Endothelial cell of umbilical vein (primary cell): Measurements from ENCODE around the gene ACSF3. TPM values are rescaled to one million over a fixed set of nuclear protein-coding genes. Genes with fewer than 3 reads are reported as not detected.

Experiments used
- Bru-seq: library from RNA; stranded (reverse); fragments of 400-500 nt; gene quantifications from one replicate; lab custom pipeline; 2021; lab: Mats Ljungman, UMichigan
- BruChase-seq, 2 experiments: library from RNA; stranded (reverse); fragments of 400-500 nt; gene quantifications; one replicate each; lab custom pipeline; 2021; lab: Mats Ljungman, UMichigan
- BruUV-seq: library from RNA; stranded (reverse); fragments of 400-500 nt; replicated peaks from 2 replicates; lab custom pipeline; 2021; lab: Mats Ljungman, UMichigan
- CTCF ChIA-PET: fragments of 300-600, 350-600 bp; sonication (Branson Sonifier 250); formaldehyde crosslinking; loops from one replicate; lab custom pipeline; 2021; ENCODE audit warnings: antibody characterized with exemption, inconsistent platforms; lab: Charles Lee
- POLR2A ChIA-PET: fragments of 300-600, 350-600 bp; sonication (Branson Sonifier 250); formaldehyde crosslinking; loops from one replicate; lab custom pipeline; 2021; ENCODE audit warnings: antibody characterized with exemption, inconsistent platforms; lab: Charles Lee
- DNase-seq: peaks from one replicate; pipeline ENCODE4 v3.0.0-alpha.2; 2011; ENCODE audit warnings: low read depth, low spot score
- FAIRE-seq: peaks from 2 replicates; lab custom pipeline; 2011; peaks lifted over from hg19 to GRCh38; lab: Jason Lieb, UNC
- H2AFZ ChIP-seq: 2 replicates; pipeline ENCODE4 v1.6.0; 2012; ENCODE audit warnings: low read depth, low read length, control low read depth, inconsistent platforms
- H3K27ac ChIP-seq: 2 replicates; pipeline ENCODE4 v1.5.1; 2011; ENCODE audit warnings: low read depth, mild to moderate bottlenecking, control low read depth, low read length, moderate library complexity; ENCODE audit not compliant: insufficient read depth
- H3K27me3 ChIP-seq, 2 experiments: 2 replicates each; pipeline versions ENCODE4 v1.6.0 to v1.6.1; 2011; ENCODE audit warnings: low read length in 2 of 2, mixed read lengths in 1 of 2; ENCODE audit not compliant: control insufficient read depth in 2 of 2, insufficient read depth in 2 of 2
- H3K36me3 ChIP-seq, 2 experiments: 2 replicates in 1 of 2; 3 replicates in 1 of 2; pipeline ENCODE4 v1.5.1; 2011; ENCODE audit warnings: low read length in 2 of 2, mild to moderate bottlenecking in 1 of 2, moderate library complexity in 1 of 2; ENCODE audit not compliant: control insufficient read depth in 2 of 2, insufficient read depth in 2 of 2; ENCODE audit errors: extremely low read depth in 1 of 2
- H3K4me1 ChIP-seq: 3 replicates; pipeline ENCODE4 v1.5.1; 2011; ENCODE audit warnings: mild to moderate bottlenecking, low read length; ENCODE audit not compliant: control insufficient read depth, insufficient read depth; ENCODE audit errors: extremely low read depth
- H3K4me2 ChIP-seq: 2 replicates; pipeline ENCODE4 v1.6.1; 2011; ENCODE audit warnings: low read length, control low read depth, mixed read lengths; ENCODE audit not compliant: insufficient read depth
- H3K4me3 ChIP-seq, 3 experiments: fragments of 200-600 bp in 1 of 3; sonication (generic), shearing (Covaris generic) in 1 of 3; replicated peaks in 1 of 3; 2 replicates each; pipeline ENCODE4 v1.5.1; 2011 to 2016; ENCODE audit warnings: control low read depth in 3 of 3, low read length in 3 of 3, mild to moderate bottlenecking in 2 of 3, inconsistent platforms in 1 of 3, low read depth in 1 of 3, moderate library complexity in 1 of 3; ENCODE audit not compliant: insufficient read depth in 1 of 3
- H3K79me2 ChIP-seq: 2 replicates; pipeline ENCODE4 v1.6.0; 2012; ENCODE audit warnings: low read length, inconsistent platforms; ENCODE audit not compliant: control insufficient read depth, insufficient read depth
- H3K9ac ChIP-seq: replicated peaks from 2 replicates; pipeline ENCODE3; 2011; ENCODE audit warnings: low read length, control low read depth; ENCODE audit not compliant: insufficient read depth; ENCODE audit errors: extremely low read depth
- H3K9me1 ChIP-seq: replicated peaks from 3 replicates; pipeline ENCODE4 v1.6.0; 2011; ENCODE audit warnings: mild to moderate bottlenecking, low read length; ENCODE audit not compliant: control insufficient read depth, insufficient read depth; ENCODE audit errors: extremely low read depth
- H3K9me3 ChIP-seq: replicated peaks from 2 replicates; pipeline ENCODE4 v1.5.1; 2012; ENCODE audit warnings: low read length, inconsistent platforms; ENCODE audit not compliant: control insufficient read depth, insufficient read depth
- H4K20me1 ChIP-seq: replicated peaks from 2 replicates; pipeline ENCODE3; 2011; ENCODE audit warnings: mild to moderate bottlenecking, low read length; ENCODE audit not compliant: control insufficient read depth, insufficient read depth; ENCODE audit errors: extremely low read depth
- EZH2 ChIP-seq: IDR thresholded peaks from 2 replicates; pipeline ENCODE4 v1.6.1; 2012; ENCODE audit warnings: borderline replicate concordance, low read depth, mild to moderate bottlenecking, moderate library complexity, low read length, inconsistent platforms; ENCODE audit not compliant: severe bottlenecking
- FOS ChIP-seq: IDR thresholded peaks from 2 replicates; pipeline ENCODE4 v1.6.1; 2011; ENCODE audit warnings: mild to moderate bottlenecking, low read length, moderate library complexity, borderline replicate concordance; ENCODE audit not compliant: insufficient read depth
- GATA2 ChIP-seq: IDR thresholded peaks from 2 replicates; pipeline ENCODE4 v1.7.0; 2011; ENCODE audit warnings: low read depth, mild to moderate bottlenecking, moderate library complexity, mixed read lengths, low read length; ENCODE audit not compliant: insufficient read length, insufficient read depth
- JUN ChIP-seq: IDR thresholded peaks from 2 replicates; pipeline ENCODE4 v1.6.1; 2011; ENCODE audit warnings: borderline replicate concordance, low read depth; ENCODE audit not compliant: insufficient read length, insufficient read depth
- MYC ChIP-seq: IDR thresholded peaks from one replicate; pipeline ENCODE4 v1.6.1; 2011; ENCODE audit warnings: mild to moderate bottlenecking, low read depth, low read length
- POLR2A ChIP-seq: IDR thresholded peaks from 2 replicates; pipeline ENCODE4 v1.6.1; 2012; ENCODE audit warnings: low read depth, mild to moderate bottlenecking, control low read depth, low read length
- POLR2AphosphoS5 ChIP-seq: IDR thresholded peaks from 2 replicates; pipeline ENCODE4 v1.6.1; 2012; ENCODE audit warnings: low read depth, mild to moderate bottlenecking, control low read depth, low read length, moderate library complexity; ENCODE audit not compliant: insufficient read depth
- dilution Hi-C: fragments of 300-500 bp; cut with MboI; formaldehyde crosslinking; loops from one replicate; pipeline ENCODE4 v1.15.0; 2019; ENCODE audit warnings: low sequenced_read_pairs; ENCODE audit not compliant: extremely low pct_ligation_motif_present
- intact Hi-C: fragments of 100-400 bp; cut with micrococcal nuclease; formaldehyde crosslinking; loops from one replicate; pipeline ENCODE4 v1.10.0; 2022
- long read RNA-seq: library from polyadenylated mRNA; stranded (forward); transcript quantifications from one replicate; pipeline ENCODE4 v2.0.0, GENCODE V29; 2021
- polyA minus RNA-seq, 3 experiments: library from RNA; depleted of rRNA, polyadenylated mRNA; stranded (reverse); fragments of >200 nt; gene quantifications; 1 replicate in 1 of 3; 2 replicates in 2 of 3; pipeline ENCODE4 v1.2.3, GENCODE V29; 2011
- polyA plus RNA-seq, 4 experiments: library from polyadenylated mRNA; depleted of rRNA in 3 of 4; stranded (reverse) in 3 of 4; unstranded in 1 of 4; fragments of >200 nt; gene quantifications; 2 replicates each; pipeline versions ENCODE4 v1.2.1 to v1.2.3, GENCODE V29; 2011 to 2012; ENCODE audit warnings: missing spikeins in 1 of 4
- total RNA-seq: library from RNA; stranded (reverse); gene quantifications from 2 replicates; pipeline ENCODE4 v1.2.3, GENCODE V29; 2021
- TF ChIP-seq, protein P1 (sequence below): IDR thresholded peaks from 2 replicates; pipeline ENCODE4 v1.6.1; 2011; ENCODE audit not compliant: insufficient read depth, insufficient read length
- TF ChIP-seq, protein P2 (sequence below), 2 donors: IDR thresholded peaks; 1 replicate in 1 of 2; 2 replicates in 1 of 2; pipeline ENCODE4 v1.5.1; 2011; ENCODE audit warnings: low read length in 2 of 2, mild to moderate bottlenecking in 2 of 2, moderate library complexity in 2 of 2, control low read depth in 1 of 2, inconsistent platforms in 1 of 2, low read depth in 1 of 2; ENCODE audit not compliant: insufficient read depth in 1 of 2; ENCODE audit errors: extremely low read depth in 1 of 2

The ACSF3 gene
- total RNA-seq (32.7 and 33.2 TPM in 2 replicates), polyA plus RNA-seq (18.6 and 22.0 TPM in 2 replicates), polyA minus RNA-seq (16.3 and 16.4 TPM in 2 replicates), Bru-seq, nascent RNA (percentile 58 among the genes with signal in this experiment), BruChase-seq, experiment 1, labeled RNA remaining after a 6-hour chase (percentile 63 among the genes with signal in this experiment), BruChase-seq, experiment 2, labeled RNA remaining after a 2-hour chase (percentile 60 among the genes with signal in this experiment)
- 17.8 and 20.1 TPM in 2 replicates for polyA plus RNA-seq (2011; cell fraction: cytosol; rRNA removed)
- 30.6 and 33.0 TPM in 2 replicates for polyA plus RNA-seq (2011; cell fraction: nucleus; rRNA removed)
- polyA plus RNA-seq (2012), result 16.2 and 23.4 TPM in 2 replicates
- 22.1 TPM for polyA minus RNA-seq (2011; cell fraction: cytosol; rRNA and poly(A)+ RNA removed)
- polyA minus RNA-seq (2011; cell fraction: nucleus; rRNA and poly(A)+ RNA removed), result 14.6 and 23.6 TPM in 2 replicates
- long read RNA-seq, full-length matches to known transcripts, result 23 of 52 reads
- long read RNA-seq, partial matches to known transcripts, result 9 of 52 reads
- long read RNA-seq, other reads (novel, unspliced or antisense), result 20 of 52 reads

DNA sequence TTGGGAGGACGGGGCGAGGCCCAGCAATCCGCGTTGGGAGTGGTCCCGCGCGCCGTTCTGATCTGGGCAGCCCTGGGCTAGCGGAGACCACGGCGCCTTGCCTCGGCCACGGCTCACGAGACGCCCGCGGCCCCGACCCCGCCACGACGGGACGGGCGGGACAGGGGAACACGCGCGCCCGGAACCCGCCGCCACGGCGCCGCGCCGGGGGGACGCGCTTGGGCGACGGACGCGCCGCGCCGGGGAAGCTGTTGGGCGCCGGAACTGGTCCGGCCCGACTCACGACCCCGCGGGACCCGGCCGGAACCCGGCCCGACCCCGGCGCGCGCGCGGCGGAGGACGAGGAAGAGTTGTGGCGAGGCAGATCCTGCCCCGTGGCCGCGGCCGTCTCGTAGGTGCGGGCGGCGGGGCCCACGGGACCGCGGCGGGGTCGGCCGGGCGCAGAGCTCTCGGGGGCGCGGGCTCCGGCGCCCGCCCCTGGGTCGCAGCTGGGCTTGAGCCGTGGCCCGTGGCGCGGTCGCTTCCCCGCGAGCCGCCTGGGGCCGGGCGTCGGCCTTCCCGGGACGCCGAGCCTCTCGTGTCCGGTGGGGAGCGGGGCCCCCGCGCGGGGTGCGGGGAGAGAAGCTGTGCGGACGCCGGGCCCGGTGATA, at the start of gene ACSF3:
Gene ACSF3, plus strand, starts transcription at position 251 of the 650 bp plus-strand sequence. CDS start 6,830 bp downstream, outside the sequence.
- BruUV-seq, result no TSS peak
- no peaks in the 10 kb centered on the region for H3K9me3 ChIP-seq
- dilution Hi-C loops (no loop called here), intact Hi-C loops (loop anchor here (1.0 to 5.0 kb wide), 2 partner anchors 124 to 151 kb away; partner anchors contain the start of gene ZNF778)
- peak within 1 kb of the TSS; percentile 74 for H2AFZ ChIP-seq
- H3K4me1 ChIP-seq, result peaks cover 8% of the 10 kb centered on the region
- DNase-seq (peak; percentile 26), FAIRE-seq (no peak)
- H4K20me1 ChIP-seq, result no peaks in the 10 kb centered on the region
- TF ChIP-seq JUN (no peak), FOS (no peak), POLR2AphosphoS5 (peak; percentile 92), EZH2 (no peak), MYC (no peak), POLR2A (peak; percentile 68), GATA2 (no peak)
- TF ChIP-seq, protein P1, sequence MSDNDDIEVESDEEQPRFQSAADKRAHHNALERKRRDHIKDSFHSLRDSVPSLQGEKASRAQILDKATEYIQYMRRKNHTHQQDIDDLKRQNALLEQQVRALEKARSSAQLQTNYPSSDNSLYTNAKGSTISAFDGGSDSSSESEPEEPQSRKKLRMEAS, result no peak
- TF ChIP-seq, protein P2, sequence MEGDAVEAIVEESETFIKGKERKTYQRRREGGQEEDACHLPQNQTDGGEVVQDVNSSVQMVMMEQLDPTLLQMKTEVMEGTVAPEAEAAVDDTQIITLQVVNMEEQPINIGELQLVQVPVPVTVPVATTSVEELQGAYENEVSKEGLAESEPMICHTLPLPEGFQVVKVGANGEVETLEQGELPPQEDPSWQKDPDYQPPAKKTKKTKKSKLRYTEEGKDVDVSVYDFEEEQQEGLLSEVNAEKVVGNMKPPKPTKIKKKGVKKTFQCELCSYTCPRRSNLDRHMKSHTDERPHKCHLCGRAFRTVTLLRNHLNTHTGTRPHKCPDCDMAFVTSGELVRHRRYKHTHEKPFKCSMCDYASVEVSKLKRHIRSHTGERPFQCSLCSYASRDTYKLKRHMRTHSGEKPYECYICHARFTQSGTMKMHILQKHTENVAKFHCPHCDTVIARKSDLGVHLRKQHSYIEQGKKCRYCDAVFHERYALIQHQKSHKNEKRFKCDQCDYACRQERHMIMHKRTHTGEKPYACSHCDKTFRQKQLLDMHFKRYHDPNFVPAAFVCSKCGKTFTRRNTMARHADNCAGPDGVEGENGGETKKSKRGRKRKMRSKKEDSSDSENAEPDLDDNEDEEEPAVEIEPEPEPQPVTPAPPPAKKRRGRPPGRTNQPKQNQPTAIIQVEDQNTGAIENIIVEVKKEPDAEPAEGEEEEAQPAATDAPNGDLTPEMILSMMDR (IDR thresholded peaks at IDR 0.05; ENCODE audit: extremely low read depth in 1 of 2, insufficient read depth in 1 of 2, low read depth in 1 of 2, low read length in 2 of 2), result no peak
- H3K36me3 ChIP-seq, result no peaks in the 10 kb centered on the region
- peaks cover 42% of the 10 kb centered on the region for H3K79me2 ChIP-seq
- no peaks in the 10 kb centered on the region for H3K9me1 ChIP-seq
- H3K4me2 ChIP-seq, result peak within 1 kb of the TSS; percentile 80
- H3K27me3 ChIP-seq, result peaks cover 7 to 10% of the 10 kb centered on the region in 2 experiments
- ChIA-PET POLR2A (no interaction called here), CTCF (interaction anchor here (1.5 kb wide), 1 partner anchor 73 kb away, joined by 3 read pairs; no protein-coding TSS in a partner anchor)
- peak within 1 kb of the TSS; percentile 80 for H3K9ac ChIP-seq
- H3K27ac ChIP-seq, result peak within 1 kb of the TSS; percentile 50
- H3K4me3 ChIP-seq, result peak within 1 kb of the TSS; percentile 78 to 97 (median 90)
